ENCODE data around the gene NFE2L3.
"Not testable (repeated sequence)": the region's sequence is repeated elsewhere in the genome, so short reads cannot be mapped to it uniquely, and the experiment has no call there.

NFE2L3 gene

GRCh38 chr7:26147030-26147429 is 5.0 kb upstream of the NFE2L3 start:
- DNase-seq (ENCODE audit: low read depth, low spot score): no peak

GRCh38 chr7:26147646-26148306 is 4.2 kb upstream of the NFE2L3 start:
- not testable (repeated sequence) for DNase-seq (ENCODE audit: low read depth, low spot score)

- DNase-seq (ENCODE audit: low read depth, low spot score): not testable (repeated sequence)
Measured at GRCh38 chr7:26148307-26148700, 3.7 kb upstream of the NFE2L3 start.

- no peak for DNase-seq (ENCODE audit: low read depth, low spot score)
Measured at GRCh38 chr7:26149391-26149977, 2.5 kb upstream of the NFE2L3 start.

GRCh38 chr7:26151096-26151495 is 902 bp upstream of the NFE2L3 start:
- no peak for DNase-seq (ENCODE audit: low read depth, low spot score)

GRCh38 chr7:26151650-26151952 is 397 bp upstream of the NFE2L3 start:
- no peak for DNase-seq (ENCODE audit: low read depth, low spot score)

- DNase-seq (ENCODE audit: low read depth, low spot score): not testable (repeated sequence)
Measured at GRCh38 chr7:26152782-26153240, 813 bp downstream of the NFE2L3 start.

- no peak for DNase-seq (ENCODE audit: low read depth, low spot score)
Measured at GRCh38 chr7:26153241-26153822, 1.3 kb downstream of the NFE2L3 start.

GRCh38 chr7:26153823-26154783 is 2.1 kb downstream of the NFE2L3 start:
- no peak for DNase-seq (ENCODE audit: low read depth, low spot score)

- DNase-seq (ENCODE audit: low read depth, low spot score): no peak
Measured at GRCh38 chr7:26155531-26156375, 3.8 kb downstream of the NFE2L3 start.

- DNase-seq (ENCODE audit: low read depth, low spot score): peak; percentile 57
Measured at GRCh38 chr7:26156451-26157420, 4.7 kb downstream of the NFE2L3 start.

GRCh38 chr7:26157520-26158105 is 5.6 kb downstream of the NFE2L3 start:
- no peak for DNase-seq (ENCODE audit: low read depth, low spot score)

GRCh38 chr7:26159243-26159642 is 7.2 kb downstream of the NFE2L3 start:
- DNase-seq (ENCODE audit: low read depth, low spot score): no peak

- DNase-seq (ENCODE audit: low read depth, low spot score): no peak
Measured at GRCh38 chr7:26160896-26161295, 8.9 kb downstream of the NFE2L3 start.

- no peak for DNase-seq (ENCODE audit: low read depth, low spot score)
Measured at GRCh38 chr7:26162431-26162830, 10.4 kb downstream of the NFE2L3 start.

- not testable (repeated sequence) for DNase-seq (ENCODE audit: low read depth, low spot score)
Measured at GRCh38 chr7:26163804-26164203, 11.8 kb downstream of the NFE2L3 start.

- no peak for DNase-seq (ENCODE audit: low read depth, low spot score)
Measured at GRCh38 chr7:26165950-26166683, 14.1 kb downstream of the NFE2L3 start.

- no peak for DNase-seq (ENCODE audit: low read depth, low spot score)
Measured at GRCh38 chr7:26166684-26167266, 14.8 kb downstream of the NFE2L3 start.

Data from smooth muscle cell of the brain vasculature (primary cell).